GM12892 (cell line): ENCODE results near the gene ORC5.

ENCODE experiments used
- POLR2A ChIP-seq: IDR thresholded peaks from 2 replicates; pipeline ENCODE4 v1.6.1; 2011; ENCODE audit warnings: low read depth, low read length, control low read depth
- POLR2AphosphoS5 ChIP-seq: IDR thresholded peaks from 2 replicates; pipeline ENCODE4 v1.6.1; 2011; ENCODE audit warnings: low read depth, low read length, control low read depth
- TAF1 ChIP-seq: IDR thresholded peaks from 2 replicates; pipeline ENCODE4 v1.6.1; 2011; ENCODE audit warnings: low read depth, mild to moderate bottlenecking, control low read depth, low read length, borderline replicate concordance

GRCh38 chr7:104179178-104179577, 28.6 kb downstream of the ORC5 start:
- TF ChIP-seq POLR2A: no peak
- no peak for TF ChIP-seq TAF1
- TF ChIP-seq POLR2AphosphoS5: no peak
